Peyer's patch (tissue), 4 donors: ENCODE data around the gene SGCA.

Experiments
- CTCF ChIP-seq, 6 experiments: fragments of 450-650 bp in 4 of 6; fragments of 200-600 bp in 2 of 6; sonication (generic) in 1 of 6; IDR thresholded peaks; one replicate each; pipeline ENCODE4 v1.5.1; 2017 to 2019; ENCODE audit warnings: antibody characterized with exemption in 6 of 6, mild to moderate bottlenecking in 3 of 6, moderate library complexity in 1 of 6
- POLR2A ChIP-seq, 2 donors: fragments of 450-650 bp; IDR thresholded peaks; one replicate each; pipeline ENCODE4 v1.5.1; 2017; ENCODE audit warnings: antibody characterized with exemption in 2 of 2, mild to moderate bottlenecking in 2 of 2, moderate library complexity in 2 of 2

GRCh38 chr17:50171371-50172071 is 5.7 kb downstream of the SGCA start:
- TF ChIP-seq POLR2A (IDR thresholded peaks at IDR 0.05) (no peak), CTCF (IDR thresholded peaks at IDR 0.05) (no peak)
